ENCODE data around the gene TBCEL. TPM values are rescaled to one million over a fixed set of nuclear protein-coding genes. Genes with fewer than 3 reads are reported as not detected.

Gene TBCEL
- total and polyA plus RNA-seq, 2 donors (not counting 3 experiments of a cell fraction or from before 2014, with no cell fraction given) = 5.6 to 19.5 TPM

- Histone ChIP-seq H3K9me1 (replicated peaks; ENCODE audit: control insufficient read depth, extremely low read depth, insufficient read depth, low read length) (no peaks in the 10 kb centered on the region), H3K79me2 (ENCODE audit: control insufficient read depth, insufficient read depth, low read length) (no peaks in the 10 kb centered on the region), H3K9me3 (replicated peaks; ENCODE audit: control insufficient read depth, insufficient read depth, low read length) (no peaks in the 10 kb centered on the region), H3K4me1 (ENCODE audit: control insufficient read depth, extremely low read depth, insufficient read depth, low read length) (no peaks in the 10 kb centered on the region), H3K4me2 (ENCODE audit: insufficient read depth, low read length) (no peak overlapping the region), H3K9ac (replicated peaks; ENCODE audit: extremely low read depth, insufficient read depth, low read length) (no peak overlapping the region), H2AFZ (ENCODE audit: low read depth, low read length) (no peak overlapping the region), H3K4me3 (replicated peaks in 1 of 3; ENCODE audit: insufficient read depth in 1 of 3, low read depth in 1 of 3, low read length in 3 of 3) (no peak overlapping the region), H3K27ac (ENCODE audit: insufficient read depth, low read depth, low read length) (no peak overlapping the region), H4K20me1 (replicated peaks; ENCODE audit: control insufficient read depth, extremely low read depth, insufficient read depth, low read length) (no peaks in the 10 kb centered on the region), H3K27me3 (ENCODE audit: control insufficient read depth in 2 of 2, insufficient read depth in 2 of 2, low read length in 2 of 2) (peaks cover 0 to 4% of the 10 kb centered on the region in 2 experiments), H3K36me3 (ENCODE audit: control insufficient read depth in 2 of 2, extremely low read depth in 1 of 2, insufficient read depth in 2 of 2, low read length in 2 of 2) (no peaks in the 10 kb centered on the region)
- intact Hi-C loops (cut with micrococcal nuclease) = no loop called here
- TF ChIP-seq POLR2A (IDR thresholded peaks at IDR 0.05; ENCODE audit: low read depth, low read length) (no peak), MYC (IDR thresholded peaks at IDR 0.05; ENCODE audit: low read depth, low read length) (no peak)
- ChIA-PET CTCF (no interaction called here), POLR2A (no interaction called here)
- FAIRE-seq = no peak
- dilution Hi-C loops (cut with MboI; ENCODE audit: extremely low pct_ligation_motif_present, low sequenced_read_pairs) = no loop called here
- DNase-seq (ENCODE audit: low read depth, low spot score) = no peak
- no TSS peak for BruUV-seq (replicated peaks)
Observed at GRCh38 chr11:121004206-121004840, 19.6 kb upstream of the TBCEL start.

- Histone ChIP-seq H3K9ac (replicated peaks; ENCODE audit: extremely low read depth, insufficient read depth, low read length) (no peak overlapping the region), H3K9me1 (replicated peaks; ENCODE audit: control insufficient read depth, extremely low read depth, insufficient read depth, low read length) (no peaks in the 10 kb centered on the region), H3K4me3 (replicated peaks in 1 of 3; ENCODE audit: insufficient read depth in 1 of 3, low read depth in 1 of 3, low read length in 3 of 3) (no peak overlapping the region), H3K4me1 (ENCODE audit: control insufficient read depth, extremely low read depth, insufficient read depth, low read length) (no peaks in the 10 kb centered on the region), H3K9me3 (replicated peaks; ENCODE audit: control insufficient read depth, insufficient read depth, low read length) (no peaks in the 10 kb centered on the region), H3K79me2 (ENCODE audit: control insufficient read depth, insufficient read depth, low read length) (no peaks in the 10 kb centered on the region), H2AFZ (ENCODE audit: low read depth, low read length) (no peak overlapping the region), H3K27ac (ENCODE audit: insufficient read depth, low read depth, low read length) (no peak overlapping the region), H4K20me1 (replicated peaks; ENCODE audit: control insufficient read depth, extremely low read depth, insufficient read depth, low read length) (no peaks in the 10 kb centered on the region), H3K36me3 (ENCODE audit: control insufficient read depth in 2 of 2, extremely low read depth in 1 of 2, insufficient read depth in 2 of 2, low read length in 2 of 2) (no peaks in the 10 kb centered on the region), H3K4me2 (ENCODE audit: insufficient read depth, low read length) (no peak overlapping the region), H3K27me3 (ENCODE audit: control insufficient read depth in 2 of 2, insufficient read depth in 2 of 2, low read length in 2 of 2) (peaks cover 0 to 4% of the 10 kb centered on the region in 2 experiments)
- no peak for TF ChIP-seq GATA2 (IDR thresholded peaks at IDR 0.05; ENCODE audit: insufficient read depth, insufficient read length, low read depth, low read length)
- no peak for TF ChIP-seq MAX (IDR thresholded peaks at IDR 0.05; ENCODE audit: insufficient read depth, insufficient read length)
- no peak for TF ChIP-seq EZH2 (IDR thresholded peaks at IDR 0.05; ENCODE audit: borderline replicate concordance, low read depth, low read length, severe bottlenecking)
- no peak for TF ChIP-seq JUN (IDR thresholded peaks at IDR 0.05; ENCODE audit: borderline replicate concordance, insufficient read depth, insufficient read length, low read depth)
- no peak for TF ChIP-seq POLR2AphosphoS5 (IDR thresholded peaks at IDR 0.05; ENCODE audit: insufficient read depth, low read depth, low read length)
- no peak for TF ChIP-seq POLR2A (IDR thresholded peaks at IDR 0.05; ENCODE audit: low read depth, low read length)
- TF ChIP-seq CTCF (IDR thresholded peaks at IDR 0.05; ENCODE audit: extremely low read depth in 1 of 2, insufficient read depth in 1 of 2, low read depth in 1 of 2, low read length in 2 of 2) = no peak
- TF ChIP-seq MYC (IDR thresholded peaks at IDR 0.05; ENCODE audit: low read depth, low read length) = no peak
- no peak for TF ChIP-seq FOS (IDR thresholded peaks at IDR 0.05; ENCODE audit: borderline replicate concordance, insufficient read depth, low read length)
- ChIA-PET CTCF (no interaction called here), POLR2A (no interaction called here)
- DNase-seq (ENCODE audit: low read depth, low spot score) (no peak), FAIRE-seq (no peak)
- dilution Hi-C loops (cut with MboI; ENCODE audit: extremely low pct_ligation_motif_present, low sequenced_read_pairs) (no loop called here), intact Hi-C loops (cut with micrococcal nuclease) (no loop called here)
- BruUV-seq (replicated peaks) = no TSS peak
Observed at GRCh38 chr11:121006922-121007321, 17.0 kb upstream of the TBCEL start.

Measured in endothelial cell of umbilical vein (primary cell).